ENCODE results near the gene CNPY1. TPM values are rescaled to one million over a fixed set of nuclear protein-coding genes. Genes with fewer than 3 reads are reported as not detected.
"Not testable (repeated sequence)": the region's sequence is repeated elsewhere in the genome, so short reads cannot be mapped to it uniquely, and the experiment has no call there.

The CNPY1 gene
- polyA plus RNA-seq, 3 donors: not detected

DNA sequence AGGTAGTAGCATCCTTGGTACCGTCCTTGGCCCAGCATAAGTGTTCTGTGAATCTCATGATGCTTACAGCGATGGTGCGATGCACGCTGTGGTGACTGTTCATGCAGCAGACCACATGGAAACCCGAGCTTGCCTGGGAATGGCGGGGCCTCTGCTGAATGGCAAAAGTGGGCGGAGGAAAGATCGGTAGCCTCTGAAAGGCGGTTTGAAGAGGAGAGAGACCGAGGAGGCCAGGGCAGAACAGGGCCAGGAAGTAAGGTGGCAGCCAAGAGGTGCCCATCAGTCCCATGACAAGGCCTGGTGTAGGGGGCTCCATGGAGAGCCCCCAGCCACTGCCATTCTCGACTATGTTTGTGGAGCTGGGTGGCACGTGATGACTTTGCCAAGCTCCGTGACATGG is 33.2 kb upstream of the CNPY1 start:
- no peak for DNase-seq (ENCODE audit: low read depth in 3 of 3, low spot score in 2 of 3)

DNA sequence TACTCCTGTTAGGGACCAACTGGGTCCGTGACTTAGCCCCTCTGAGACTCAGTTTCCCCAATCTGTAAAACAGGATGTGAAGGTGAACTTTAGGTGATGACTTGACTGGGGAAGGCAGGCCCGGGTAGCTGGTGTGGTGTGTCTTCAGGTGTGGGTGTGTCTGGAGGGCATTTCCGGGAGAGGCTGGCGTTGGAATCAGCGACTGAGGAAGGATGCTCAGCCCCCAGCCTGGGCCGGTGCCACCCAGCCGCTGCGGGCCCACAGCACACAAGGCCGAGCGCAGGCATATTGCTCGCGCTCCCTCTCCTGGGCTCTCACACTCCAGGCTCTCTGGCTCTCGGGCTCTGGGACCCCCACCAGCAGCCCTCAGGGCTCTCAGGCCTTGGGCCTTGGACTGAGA is 31.7 kb upstream of the CNPY1 start:
- DNase-seq (ENCODE audit: low read depth in 3 of 3, low spot score in 2 of 3): no peak

DNA sequence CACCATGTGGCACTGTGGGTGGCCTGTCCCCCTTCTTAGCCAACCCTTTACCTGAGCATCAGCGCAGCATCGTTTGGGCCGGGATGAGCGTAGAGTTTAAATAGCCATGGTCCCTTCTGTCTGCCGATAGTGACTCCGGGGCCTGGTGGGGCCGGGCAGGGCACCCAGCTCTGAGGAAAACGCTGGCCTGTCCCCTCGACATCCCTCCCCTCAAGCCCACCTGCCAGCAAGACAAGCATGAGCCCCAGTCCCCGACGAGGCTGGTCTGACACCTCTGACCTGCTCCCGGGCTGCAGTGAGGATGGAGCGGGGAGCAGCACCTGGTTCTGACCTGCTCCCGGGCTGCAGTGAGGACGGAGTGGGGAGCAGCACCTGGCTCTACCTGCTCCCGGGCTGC is 31.1 kb upstream of the CNPY1 start:
- no peak for DNase-seq (ENCODE audit: low read depth in 3 of 3, low spot score in 2 of 3)

DNA sequence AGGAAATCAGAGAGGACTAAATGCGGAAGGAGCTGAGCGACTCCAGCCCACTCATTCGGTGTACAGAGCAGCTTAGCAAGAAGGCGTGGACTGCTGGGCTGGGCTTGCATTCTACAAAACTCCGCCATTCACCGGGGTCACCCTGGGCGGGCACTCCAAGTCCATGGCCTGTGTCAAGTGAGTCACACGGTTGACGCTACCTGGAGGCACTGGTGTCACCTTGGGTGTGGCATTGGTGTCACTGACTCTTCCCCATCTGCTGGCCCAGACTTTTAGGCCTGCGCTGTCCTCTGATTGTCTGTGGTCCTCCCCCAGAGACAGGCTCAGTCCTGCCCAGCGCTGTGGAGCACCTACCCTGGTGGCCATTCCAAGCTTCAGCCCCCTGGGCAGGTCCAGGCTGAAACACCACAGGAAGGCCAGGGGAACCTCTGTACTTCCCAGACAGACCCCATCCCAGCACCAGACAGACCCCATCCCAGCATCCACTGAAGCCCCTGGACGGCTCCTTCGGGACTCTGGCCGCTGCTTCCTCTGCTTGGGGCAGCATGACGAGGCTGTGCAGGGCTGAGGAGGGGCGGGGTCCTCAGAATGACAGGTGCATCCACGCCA is 30.6 kb upstream of the CNPY1 start:
- no peak for DNase-seq (ENCODE audit: low read depth in 3 of 3, low spot score in 2 of 3)

DNA sequence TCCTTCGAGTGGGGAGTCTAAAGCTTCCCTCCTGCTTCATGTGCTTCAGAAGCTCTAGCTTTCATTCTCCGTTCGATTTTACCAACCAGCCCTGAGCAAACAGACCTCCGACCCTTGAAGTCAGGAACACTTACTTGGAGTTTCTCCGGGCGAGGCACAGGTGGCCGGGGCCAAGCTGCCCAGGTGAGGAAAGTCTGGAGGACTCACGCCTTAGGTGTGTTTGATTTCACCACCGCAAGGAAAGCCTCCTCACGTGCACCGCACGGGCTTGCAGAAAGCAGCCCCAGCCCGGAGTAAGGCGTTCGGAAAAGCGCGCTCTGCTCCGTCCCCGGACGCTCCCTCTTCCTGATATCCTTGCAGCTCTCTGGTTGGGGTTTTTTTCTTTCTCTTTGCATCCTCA is 30.1 kb upstream of the CNPY1 start:
- DNase-seq (ENCODE audit: low read depth in 3 of 3, low spot score in 2 of 3): no peak

DNA sequence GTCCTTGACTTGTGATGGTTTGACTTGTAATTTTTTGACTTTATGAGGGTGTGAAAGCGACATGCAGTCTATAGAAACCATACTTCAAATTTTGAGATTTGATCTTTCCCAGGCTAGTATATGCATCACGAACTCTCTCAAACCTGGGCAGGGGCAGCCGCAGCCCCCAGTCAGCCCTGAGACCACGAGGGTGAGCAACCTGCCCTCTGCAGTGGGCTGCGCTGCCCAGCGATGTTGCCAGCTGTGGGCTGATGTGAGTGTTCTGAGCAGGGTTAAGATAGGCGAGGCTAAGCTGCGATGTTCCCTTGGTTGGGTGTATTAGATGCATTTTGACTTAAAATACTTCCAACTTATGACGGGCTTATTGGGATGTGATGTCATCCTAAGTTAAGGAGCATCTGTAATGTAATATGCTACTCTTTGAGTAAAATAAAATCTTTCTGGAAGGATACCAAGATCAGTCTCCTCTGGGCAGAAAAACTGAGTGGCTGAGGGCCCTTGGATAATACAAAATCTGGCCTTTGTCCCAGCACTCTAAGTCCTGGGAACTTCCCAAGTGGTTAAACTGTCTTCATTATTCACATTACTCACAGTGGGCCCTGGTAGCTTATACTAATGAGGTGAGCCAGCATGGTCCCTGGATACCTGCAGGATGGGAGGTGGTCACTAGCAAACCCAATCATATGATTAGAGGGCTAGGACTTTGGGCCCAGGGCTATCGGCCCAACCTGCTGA is 28.4 kb upstream of the CNPY1 start:
- DNase-seq (ENCODE audit: low read depth in 3 of 3, low spot score in 2 of 3): no peak

DNA sequence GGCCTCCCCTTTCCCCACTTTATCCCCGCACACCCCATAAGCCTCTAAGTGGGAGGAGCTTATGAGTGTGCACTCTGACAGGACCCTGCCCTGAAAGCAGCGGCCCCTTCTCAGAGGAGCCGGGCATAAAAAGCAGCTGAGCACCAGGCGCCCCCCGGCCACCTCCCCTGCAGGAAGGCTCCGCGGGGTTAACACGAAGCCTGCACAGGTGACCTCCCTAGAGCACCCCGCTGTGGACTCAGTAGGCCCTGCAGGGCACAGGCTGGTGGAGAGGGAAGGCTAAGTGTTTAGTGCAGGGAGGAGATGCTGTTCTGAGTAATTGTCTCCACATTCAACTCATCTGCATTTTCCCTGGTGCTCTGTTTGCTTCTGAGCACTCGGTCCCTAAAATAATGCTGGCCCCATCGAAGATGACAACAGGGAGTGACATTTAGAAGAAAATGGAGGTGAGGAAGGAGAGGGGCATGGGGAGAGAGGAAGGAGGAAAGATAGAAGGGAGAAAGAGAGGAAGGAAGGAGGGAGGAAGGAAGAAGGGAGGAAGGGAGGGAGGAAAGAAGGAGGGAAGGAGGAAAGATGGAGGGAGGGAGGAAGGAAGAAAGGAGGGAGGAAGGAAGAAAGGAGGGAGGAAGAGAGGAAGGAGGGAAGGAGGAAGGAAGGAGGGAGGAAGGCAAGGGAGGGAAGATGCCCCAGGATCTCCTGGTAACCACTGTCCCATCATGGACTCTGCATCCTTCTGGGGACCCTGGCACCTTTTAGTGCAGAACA is 25.4 kb upstream of the CNPY1 start:
- no peak for DNase-seq (ENCODE audit: low read depth in 3 of 3, low spot score in 2 of 3)

DNA sequence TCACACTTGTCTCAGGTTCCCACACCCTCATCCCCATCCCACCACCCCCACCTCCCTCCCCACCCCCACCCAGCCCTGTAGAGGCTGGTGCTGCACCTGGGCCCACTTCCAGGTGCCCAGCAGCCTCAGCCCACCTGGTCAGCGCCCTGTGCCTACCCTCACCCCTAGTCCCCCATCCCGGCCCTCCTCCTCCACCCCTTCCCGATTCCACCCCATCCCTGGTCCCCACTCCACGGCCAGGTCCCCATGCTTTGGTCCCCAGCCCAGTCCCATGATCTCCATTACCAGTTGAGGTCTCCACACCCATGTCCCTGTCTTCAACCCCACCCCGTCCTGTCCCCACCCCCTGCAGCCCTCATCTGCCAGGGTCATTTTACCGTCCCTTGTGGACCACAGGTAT is 24.6 kb upstream of the CNPY1 start:
- no peak for DNase-seq (ENCODE audit: low read depth in 3 of 3, low spot score in 2 of 3)

DNA sequence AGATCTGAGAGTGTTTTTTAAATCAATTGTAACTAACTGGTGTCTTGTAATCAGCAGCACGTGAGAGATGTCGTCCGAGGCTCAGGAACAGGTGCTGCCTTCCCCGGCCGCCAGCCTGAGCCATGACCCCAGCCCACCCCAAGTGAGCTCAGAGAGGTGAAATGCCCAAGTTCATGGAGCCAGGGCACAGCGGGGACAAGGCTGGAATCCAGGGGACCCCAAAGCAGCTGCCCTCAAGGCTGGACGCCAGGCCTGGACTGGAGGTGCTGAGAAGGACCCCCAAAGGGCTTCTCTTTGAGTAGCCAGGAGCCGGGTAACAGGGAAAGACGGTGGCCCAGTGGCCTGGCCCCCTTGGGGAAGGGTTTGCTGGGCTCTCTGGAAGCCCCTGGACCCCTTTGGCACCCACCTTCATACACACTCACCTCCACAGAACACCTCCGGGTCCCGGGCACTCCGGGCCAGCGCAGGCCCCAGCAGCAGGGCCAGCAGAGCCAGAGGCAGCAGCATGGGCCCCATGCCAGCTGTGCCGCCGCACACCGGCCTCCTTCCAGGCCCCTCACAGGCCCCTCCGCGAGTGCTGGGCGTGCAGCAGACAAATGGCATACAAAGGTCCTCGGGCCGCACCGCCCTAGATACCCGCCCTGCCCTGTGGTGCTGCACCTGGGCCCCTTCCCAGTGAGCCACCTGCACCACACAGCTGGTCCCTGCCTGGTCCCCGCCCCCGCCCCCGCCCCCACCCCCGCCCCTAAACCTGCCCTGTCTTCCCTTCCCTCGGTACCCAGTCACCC is 24.0 kb upstream of the CNPY1 start:
- DNase-seq (ENCODE audit: low read depth in 3 of 3, low spot score in 2 of 3): no peak

DNA sequence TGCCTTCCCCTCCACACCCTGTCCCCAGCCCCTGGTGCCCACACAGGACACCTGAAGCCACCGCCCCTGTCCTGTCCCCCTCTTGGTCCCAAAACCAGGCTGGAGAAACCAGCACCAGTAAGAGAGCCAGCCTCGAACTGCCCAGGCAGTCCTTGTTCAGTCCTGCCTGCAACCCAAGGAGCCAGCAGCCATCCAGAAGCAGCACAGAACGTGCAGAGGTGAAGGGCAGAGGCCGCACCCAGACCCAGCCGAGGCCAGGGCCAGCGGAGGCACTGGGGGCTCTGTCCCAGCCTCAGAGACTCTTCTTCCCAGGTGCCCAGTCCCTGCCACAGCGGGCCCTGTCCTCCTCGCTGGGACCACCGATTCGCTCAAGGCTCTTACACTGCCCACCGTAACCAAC is 23.3 kb upstream of the CNPY1 start:
- DNase-seq (ENCODE audit: low read depth in 3 of 3, low spot score in 2 of 3): no peak

DNA sequence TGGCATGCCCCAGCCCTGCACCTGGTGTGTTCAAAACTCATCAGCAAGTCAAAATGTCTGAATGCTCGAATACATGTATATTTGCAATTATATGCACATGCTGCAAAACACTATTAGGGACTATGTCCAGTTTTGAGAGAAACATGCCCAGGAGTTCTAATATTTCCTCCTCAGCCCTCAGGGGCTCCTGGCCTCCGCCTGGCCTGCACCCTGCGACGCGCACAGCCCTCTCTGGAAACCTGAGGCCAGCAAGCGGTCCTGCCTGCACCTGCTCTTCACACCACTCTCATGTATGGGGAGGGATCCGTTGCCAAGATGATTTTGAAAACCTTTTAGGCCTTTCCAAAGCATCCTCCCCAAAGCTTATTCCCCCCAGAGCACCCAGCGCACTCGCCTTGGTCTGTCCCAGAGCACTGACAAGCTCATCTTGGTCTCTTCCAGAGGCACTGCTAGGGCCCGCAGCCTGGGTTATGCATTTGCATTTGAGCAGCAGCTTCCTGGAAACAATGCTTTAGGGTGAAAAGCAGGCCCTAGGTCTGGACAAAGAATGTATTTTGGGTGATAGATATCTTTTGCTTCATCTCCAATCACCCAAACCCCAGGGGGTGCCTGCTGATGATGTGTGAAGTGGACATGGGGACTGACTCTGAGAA is 22.6 kb upstream of the CNPY1 start:
- no peak for DNase-seq (ENCODE audit: low read depth in 3 of 3, low spot score in 2 of 3)

DNA sequence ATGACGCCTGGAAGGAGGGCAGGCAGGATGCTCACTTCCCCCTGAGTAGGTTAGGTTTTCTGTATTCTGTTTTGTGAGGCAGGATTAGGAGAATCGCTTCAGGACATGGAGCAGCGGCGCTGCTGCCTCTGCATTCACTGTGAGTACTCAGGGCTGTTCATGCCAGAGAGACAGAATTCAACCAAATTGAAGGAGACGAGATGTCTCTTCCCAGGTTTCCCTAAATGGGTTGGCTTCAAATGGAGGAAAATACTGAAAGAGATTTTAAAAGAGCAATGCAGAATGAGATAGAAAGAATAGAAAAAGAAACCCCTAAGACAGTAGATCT is 21.9 kb upstream of the CNPY1 start:
- DNase-seq (ENCODE audit: low read depth in 3 of 3, low spot score in 2 of 3): no peak

DNA sequence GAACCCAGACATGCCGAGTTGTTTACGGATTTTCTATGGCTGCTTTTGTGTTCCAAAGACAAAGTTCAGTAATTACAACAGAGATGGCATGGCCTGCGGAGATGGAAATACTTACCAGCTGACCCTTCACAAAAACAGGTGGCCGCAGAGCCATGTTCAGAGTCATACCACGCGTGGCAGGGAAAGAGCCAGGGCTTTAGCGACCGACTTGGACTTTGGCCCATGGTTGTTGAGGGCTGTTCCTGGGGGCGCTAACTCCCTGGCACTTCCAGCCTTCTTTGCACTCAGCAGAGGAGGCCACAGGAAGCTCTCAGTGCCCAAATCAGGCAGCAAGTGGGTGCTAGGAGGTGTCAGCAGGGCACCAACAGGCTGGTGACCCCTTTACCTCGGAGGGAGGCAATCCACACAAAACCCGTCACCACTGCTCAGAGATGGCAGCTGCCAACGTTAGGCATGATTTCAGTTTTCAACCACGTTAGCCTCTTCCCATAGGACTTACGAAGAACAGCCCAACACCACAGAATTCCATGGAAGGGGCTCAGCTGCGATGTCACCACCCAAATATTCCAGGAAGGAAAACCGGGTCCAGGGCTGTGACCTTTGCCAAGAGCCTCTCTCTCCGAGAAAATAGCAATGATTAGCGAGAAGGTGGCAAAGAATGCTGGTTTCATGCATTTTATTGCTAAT is 21.4 kb upstream of the CNPY1 start:
- no peak for DNase-seq (ENCODE audit: low read depth in 3 of 3, low spot score in 2 of 3)

DNA sequence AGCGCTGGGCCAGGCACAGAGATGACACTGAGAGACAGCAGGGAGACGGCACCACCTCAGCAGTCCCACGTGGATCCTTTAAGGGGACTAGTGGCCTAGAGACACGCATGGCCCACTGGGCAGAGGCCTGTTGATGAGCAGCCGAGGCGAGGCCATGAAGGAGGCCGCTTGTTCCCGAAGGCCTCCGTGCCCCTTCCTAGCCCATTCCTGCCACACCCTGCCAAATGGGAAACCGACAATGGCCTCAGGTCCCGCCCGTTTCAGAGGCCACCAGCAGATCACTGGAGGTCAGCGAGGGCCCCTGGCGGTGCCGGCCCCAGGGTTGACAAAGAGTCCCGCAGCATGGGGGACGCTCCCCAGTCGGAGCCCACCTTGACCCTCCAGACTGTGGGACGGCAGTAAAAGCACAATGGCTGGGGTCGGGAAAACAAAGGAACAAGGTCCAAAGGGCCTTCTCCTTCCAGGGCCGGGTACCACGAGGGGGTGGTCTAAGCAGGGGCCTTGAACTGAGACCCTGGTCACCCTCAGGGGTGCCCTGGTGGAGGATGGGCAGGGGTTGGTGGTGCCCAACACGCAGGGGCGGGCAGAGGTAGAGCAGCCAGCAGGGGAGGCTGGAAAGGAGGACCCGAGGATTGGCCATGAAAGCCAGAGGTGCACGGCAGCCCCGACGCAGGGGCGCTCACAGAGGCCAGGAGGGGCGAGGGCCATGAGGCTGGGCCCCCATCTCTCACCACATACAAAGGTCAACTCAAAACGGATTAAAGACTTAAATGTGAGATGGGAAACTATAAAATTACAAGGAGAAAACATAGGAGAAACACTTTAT is 19.9 kb upstream of the CNPY1 start:
- no peak for DNase-seq (ENCODE audit: low read depth in 3 of 3, low spot score in 2 of 3)

DNA sequence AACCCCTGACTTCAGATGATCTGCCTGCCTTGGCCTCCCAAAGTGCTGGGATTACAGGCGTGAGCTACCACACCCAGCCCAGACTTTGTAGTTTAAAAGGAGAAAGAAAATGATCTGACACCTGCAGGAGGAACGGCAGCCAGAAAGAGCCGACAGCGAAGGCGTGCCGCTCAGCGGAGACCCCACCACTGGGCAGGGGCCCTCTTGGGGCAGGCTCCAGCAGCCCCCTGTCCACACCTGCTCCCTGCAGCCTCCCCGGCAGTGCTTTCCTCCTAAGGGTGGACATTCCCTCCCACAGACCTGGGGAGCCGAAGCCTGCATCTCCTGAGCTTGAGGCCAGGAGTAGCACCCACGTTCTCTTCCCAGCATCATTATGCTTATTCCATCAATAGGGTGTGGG is 19.2 kb upstream of the CNPY1 start:
- DNase-seq (ENCODE audit: low read depth in 3 of 3, low spot score in 2 of 3): no peak

DNA sequence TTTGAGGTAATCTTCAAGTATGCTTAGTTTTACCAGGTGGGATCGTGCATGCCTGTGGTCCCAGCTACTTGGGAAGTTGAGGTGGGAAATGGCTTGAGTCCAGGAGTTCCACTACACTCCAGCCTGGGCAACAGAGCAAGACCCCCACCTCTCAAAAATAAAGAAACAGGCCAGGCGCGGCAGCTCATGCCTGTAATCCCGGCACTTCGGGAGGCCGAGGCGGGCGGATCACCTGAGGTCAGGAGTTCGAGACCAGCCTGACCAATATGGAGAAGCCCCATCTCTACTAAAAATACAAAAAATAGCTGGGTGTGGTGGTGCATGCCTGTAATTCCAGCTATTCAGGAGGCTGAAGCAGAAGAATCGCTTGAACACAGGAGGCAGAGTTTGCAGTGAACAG is 16.6 kb upstream of the CNPY1 start:
- DNase-seq (ENCODE audit: low read depth in 3 of 3, low spot score in 2 of 3): not testable (repeated sequence)

DNA sequence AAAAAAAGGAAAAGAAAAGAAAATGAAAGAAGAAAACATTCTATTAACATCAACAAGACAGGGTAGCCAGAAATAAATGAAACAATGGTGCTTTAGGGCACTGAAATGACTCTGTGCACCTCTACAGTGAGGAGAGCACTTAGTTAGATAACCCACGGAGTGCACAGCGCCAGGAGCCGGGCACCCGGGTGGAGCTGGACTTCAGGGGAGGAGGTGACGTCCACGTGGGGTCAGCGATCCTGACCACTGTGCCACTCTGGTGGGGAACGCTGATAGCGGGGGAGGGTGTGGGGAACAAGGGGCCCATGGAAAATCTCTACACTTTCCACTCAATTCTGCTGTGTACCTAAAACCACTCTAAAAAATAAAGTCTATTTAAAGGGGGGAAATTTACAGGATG is 15.7 kb upstream of the CNPY1 start:
- DNase-seq (ENCODE audit: low read depth in 3 of 3, low spot score in 2 of 3): no peak

DNA sequence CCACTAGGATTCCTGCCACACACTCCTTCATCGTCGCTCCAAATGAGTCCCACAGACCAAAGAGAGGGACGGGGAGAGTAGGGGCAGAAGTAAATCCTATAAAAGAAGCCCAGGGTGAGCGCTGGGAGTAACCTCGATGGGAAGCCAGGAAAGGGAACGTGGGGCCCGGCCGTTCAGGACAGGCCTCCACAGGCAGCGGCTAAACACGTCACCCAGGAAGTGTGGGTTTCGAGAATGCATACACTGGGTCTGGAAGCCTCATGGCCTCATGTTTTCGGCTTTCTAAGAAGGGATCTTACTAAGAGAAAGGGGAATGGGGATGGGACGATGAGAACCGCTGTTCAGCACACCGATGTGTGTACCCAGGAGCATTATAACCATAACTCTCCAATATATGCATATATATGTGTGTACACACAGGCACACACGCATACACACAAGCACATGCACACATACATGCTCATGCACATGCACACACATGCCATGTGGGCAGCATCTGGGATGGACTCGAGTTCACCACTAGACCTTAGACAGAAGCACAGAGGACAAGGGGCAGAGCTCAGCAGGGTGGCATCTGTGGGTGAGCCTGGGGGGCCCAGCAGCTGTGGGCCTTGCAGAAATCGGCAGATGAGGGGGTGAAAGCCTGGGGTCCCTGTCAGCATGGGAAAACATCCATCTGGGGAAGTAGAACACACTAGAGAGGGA is 14.8 kb upstream of the CNPY1 start:
- no peak for DNase-seq (ENCODE audit: low read depth in 3 of 3, low spot score in 2 of 3)

All from right renal cortex interstitium (tissue), 3 donors.